Right lobe of liver (tissue), 6 donors: ENCODE results near the gene RIMS1. TPM values are rescaled to one million over a fixed set of nuclear protein-coding genes. Genes with fewer than 3 reads are reported as not detected.

ENCODE experiments used
- ATAC-seq, 4 donors: fragments of 200-7000 bp; cut with Tn5 transposase; one replicate each; pipeline ENCODE4 v1.9.1; 2020; ENCODE audit warnings: mild to moderate bottlenecking in 4 of 4, moderate library complexity in 4 of 4
- DNase-seq, 3 donors: peaks; one replicate each; pipeline ENCODE4 v3.0.0-alpha.2; 2020
- H3K27ac ChIP-seq, 3 donors: fragments of 200-600 bp; one replicate each; pipeline ENCODE4 v1.8.0; 2022
- H3K27me3 ChIP-seq, 2 donors: fragments of 200-600 bp; one replicate each; pipeline ENCODE4 v1.8.0; 2022
- H3K36me3 ChIP-seq, 4 donors: fragments of 200-600 bp; sonication (generic) in 1 of 4; one replicate each; pipeline versions ENCODE4 v1.5.1 to v1.8.0; 2017 to 2022; ENCODE audit warnings: control low read depth in 1 of 4
- H3K4me1 ChIP-seq, 4 donors: fragments of 200-600 bp; sonication (generic) in 1 of 4; one replicate each; pipeline versions ENCODE4 v1.5.1 to v1.8.0; 2017 to 2022; ENCODE audit warnings: control low read depth in 1 of 4
- H3K4me3 ChIP-seq, 3 donors: fragments of 200-600 bp; one replicate each; pipeline ENCODE4 v1.8.0; 2022
- H3K9me3 ChIP-seq, 4 donors: fragments of 200-600 bp; sonication (generic) in 1 of 4; one replicate each; pipeline versions ENCODE4 v1.5.1 to v1.8.0; 2017 to 2022; ENCODE audit warnings: control low read depth in 1 of 4
- CTCF ChIP-seq, 4 donors: fragments of 200-600 bp in 3 of 4; fragments of 450-650 bp in 1 of 4; IDR thresholded peaks; one replicate each; pipeline versions ENCODE4 v1.5.1 to v1.8.0; 2016 to 2022; ENCODE audit warnings: antibody characterized with exemption in 4 of 4, mild to moderate bottlenecking in 2 of 4
- POLR2A ChIP-seq: fragments of 450-650 bp; IDR thresholded peaks from one replicate; pipeline ENCODE4 v1.6.1; 2017; ENCODE audit warnings: antibody characterized with exemption, mild to moderate bottlenecking
- WGBS: methylation state at CpG from one replicate; pipeline ENCODE4 v1.1.6; 2018; ENCODE audit warnings: low coverage, low lambda C conversion rate; ENCODE audit not compliant: insufficient coverage; ENCODE audit errors: missing lambda C conversion rate; 5-methylcytosine and 5-hydroxymethylcytosine counted together
- intact Hi-C, 2 donors: fragments of 100-400 bp; cut with DNase I; formaldehyde crosslinking; loops; one replicate each; pipeline versions ENCODE4 v1.11.2 to v1.14.1; 2022
- total RNA-seq, 6 experiments: library from RNA; depleted of rRNA in 2 of 6; stranded (reverse); fragments of >200 nt in 2 of 6; fragmentation: NEBNext Ultra II Directional in 3 of 6; extraction: Animal tissue kit (Norgen Biotek cat#: 25700) in 3 of 6; gene quantifications; one replicate each; pipeline versions ENCODE4 v1.1.0 to v1.2.4, GENCODE V29; 2016 to 2023
- donor health status: DM: no; HTN: yes; CAD: no.
- donor health status: DM: no; HTN: no; CAD: no.
- donor health status: DM: no; HTN: no; CAD: no.
- donor health status: DM: no; HTN: yes; CAD: no.
- donor health status: DM: no; HTN: yes; CAD: no.

RIMS1 gene
- total RNA-seq, 6 experiments from 2014 or later, result 0.09 to 0.69 TPM; not detected in 4

- Histone ChIP-seq H3K9me3 (no peaks in the 10 kb centered on the region), H3K36me3 (no peaks in the 10 kb centered on the region), H3K4me1 (no peaks in the 10 kb centered on the region), H3K27me3 (no peaks in the 10 kb centered on the region), H3K27ac (no peak overlapping the region), H3K4me3 (no peak overlapping the region)
- intact Hi-C loops, result no loop called here
- no peak for DNase-seq
- ATAC-seq, result no peak
- TF ChIP-seq CTCF (IDR thresholded peaks at IDR 0.05) (no peak), POLR2A (no peak)
- WGBS, result 2% methylated on average over 1 of the region's 1 CpG
Measured at GRCh38 chr6:72238021-72238420, 351.7 kb downstream of the RIMS1 start.

- TF ChIP-seq POLR2A, result no peak
- TF ChIP-seq CTCF (IDR thresholded peaks at IDR 0.05), result no peak
- 62% methylated on average over 1 of the region's 1 CpG for WGBS
- H3K27me3 ChIP-seq, result no peaks in the 10 kb centered on the region
- no peak overlapping the region for H3K27ac ChIP-seq
- intact Hi-C loops, result no loop called here
- H3K9me3 ChIP-seq, result no peaks in the 10 kb centered on the region
- DNase-seq, result no peak
- H3K36me3 ChIP-seq, result no peaks in the 10 kb centered on the region
- no peak overlapping the region for H3K4me3 ChIP-seq
- no peak for ATAC-seq
- no peaks in the 10 kb centered on the region for H3K4me1 ChIP-seq
Measured at GRCh38 chr6:72238900-72239299, 352.6 kb downstream of the RIMS1 start.

- DNase-seq (no peak), ATAC-seq (no peak)
- Histone ChIP-seq H3K4me1 (no peaks in the 10 kb centered on the region), H3K27me3 (no peaks in the 10 kb centered on the region), H3K27ac (no peak overlapping the region), H3K36me3 (no peaks in the 10 kb centered on the region), H3K4me3 (no peak overlapping the region), H3K9me3 (no peaks in the 10 kb centered on the region)
- 28% methylated on average over 2 of the region's 2 CpGs for WGBS
- TF ChIP-seq POLR2A (no peak), CTCF (IDR thresholded peaks at IDR 0.05) (no peak)
- intact Hi-C loops, result no loop called here
Measured at GRCh38 chr6:72245565-72245964, 359.2 kb downstream of the RIMS1 start.

GRCh38 chr6:72246926-72247325 lies 360.6 kb downstream of the RIMS1 start:
- no peak overlapping the region for H3K4me3 ChIP-seq
- H3K36me3 ChIP-seq, result no peaks in the 10 kb centered on the region
- no peaks in the 10 kb centered on the region for H3K9me3 ChIP-seq
- TF ChIP-seq CTCF (IDR thresholded peaks at IDR 0.05) (peak in 2 of 4 donors; percentile 14 to 30), POLR2A (no peak)
- H3K27me3 ChIP-seq, result no peaks in the 10 kb centered on the region
- intact Hi-C loops, result no loop called here
- ATAC-seq, result peak in 3 of 4 donors; percentile 47 to 93 (median 92)
- 39% methylated on average over 3 of the region's 4 CpGs for WGBS
- H3K4me1 ChIP-seq, result no peaks in the 10 kb centered on the region
- no peak for DNase-seq
- H3K27ac ChIP-seq, result no peak overlapping the region

GRCh38 chr6:72248621-72249020 lies 362.3 kb downstream of the RIMS1 start:
- intact Hi-C loops, result no loop called here
- DNase-seq (no peak), ATAC-seq (no peak)
- 67% methylated on average over 1 of the region's 1 CpG for WGBS
- Histone ChIP-seq H3K36me3 (no peaks in the 10 kb centered on the region), H3K4me3 (no peak overlapping the region), H3K27ac (no peak overlapping the region), H3K4me1 (no peaks in the 10 kb centered on the region), H3K9me3 (no peaks in the 10 kb centered on the region), H3K27me3 (no peaks in the 10 kb centered on the region)
- TF ChIP-seq CTCF (IDR thresholded peaks at IDR 0.05) (no peak), POLR2A (no peak)
